Iris pigment epithelial cell (primary cell): ENCODE data around the gene RNF215.
"Not testable (repeated sequence)": the region's sequence is repeated elsewhere in the genome, so short reads cannot be mapped to it uniquely, and the experiment has no call there.

ENCODE experiments used
- DNase-seq: peaks from one replicate; pipeline ENCODE4 v3.0.0-alpha.2; 2011; ENCODE audit warnings: low read depth

RNF215 gene

DNA sequence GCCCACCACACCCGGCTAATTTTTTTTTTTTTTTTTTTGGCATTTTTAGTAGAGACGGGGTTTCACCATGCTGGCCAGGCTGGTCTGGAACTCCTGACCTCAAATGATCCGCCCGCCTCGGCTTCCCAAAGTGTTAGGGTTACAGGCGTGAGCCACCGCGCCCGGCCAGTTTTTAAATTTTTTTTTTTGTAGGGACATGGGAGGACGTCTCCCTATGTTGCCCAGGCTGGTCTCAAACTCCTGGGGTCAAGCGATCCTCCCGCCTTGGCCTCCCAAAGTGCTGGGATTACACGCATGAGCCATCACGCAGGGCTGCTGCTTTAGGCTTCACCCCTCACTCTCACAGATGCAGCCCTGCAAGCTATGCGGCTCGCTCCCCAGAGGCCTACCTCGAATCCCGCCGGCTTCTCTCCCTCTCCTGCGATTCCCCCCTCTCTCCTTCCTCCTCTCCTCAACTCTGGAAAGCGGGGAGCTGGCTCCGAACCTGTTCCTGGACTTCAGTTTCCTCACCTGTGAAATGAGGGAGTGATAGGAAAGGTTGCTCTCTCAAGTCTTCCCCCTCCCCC, 29.5 kb downstream of the RNF215 start:
- no peak for DNase-seq

DNA sequence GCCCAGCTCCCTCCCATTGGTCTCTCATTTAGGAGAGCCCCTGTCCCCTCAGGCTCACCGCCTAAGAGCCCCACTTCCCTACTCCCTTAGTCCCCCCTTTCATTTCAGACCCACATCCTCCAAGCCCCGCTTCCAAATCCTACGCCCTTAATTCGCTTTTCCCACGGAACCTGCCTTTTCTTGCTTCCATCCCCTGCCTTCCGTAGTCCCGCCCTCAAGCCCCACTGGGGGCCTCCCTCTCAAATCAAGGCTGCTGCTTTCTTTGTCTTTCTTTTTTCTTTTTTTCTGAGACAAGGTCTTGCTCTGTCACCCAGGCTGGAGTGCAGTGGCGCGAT, 30.0 kb downstream of the RNF215 start:
- DNase-seq, result no peak

DNA sequence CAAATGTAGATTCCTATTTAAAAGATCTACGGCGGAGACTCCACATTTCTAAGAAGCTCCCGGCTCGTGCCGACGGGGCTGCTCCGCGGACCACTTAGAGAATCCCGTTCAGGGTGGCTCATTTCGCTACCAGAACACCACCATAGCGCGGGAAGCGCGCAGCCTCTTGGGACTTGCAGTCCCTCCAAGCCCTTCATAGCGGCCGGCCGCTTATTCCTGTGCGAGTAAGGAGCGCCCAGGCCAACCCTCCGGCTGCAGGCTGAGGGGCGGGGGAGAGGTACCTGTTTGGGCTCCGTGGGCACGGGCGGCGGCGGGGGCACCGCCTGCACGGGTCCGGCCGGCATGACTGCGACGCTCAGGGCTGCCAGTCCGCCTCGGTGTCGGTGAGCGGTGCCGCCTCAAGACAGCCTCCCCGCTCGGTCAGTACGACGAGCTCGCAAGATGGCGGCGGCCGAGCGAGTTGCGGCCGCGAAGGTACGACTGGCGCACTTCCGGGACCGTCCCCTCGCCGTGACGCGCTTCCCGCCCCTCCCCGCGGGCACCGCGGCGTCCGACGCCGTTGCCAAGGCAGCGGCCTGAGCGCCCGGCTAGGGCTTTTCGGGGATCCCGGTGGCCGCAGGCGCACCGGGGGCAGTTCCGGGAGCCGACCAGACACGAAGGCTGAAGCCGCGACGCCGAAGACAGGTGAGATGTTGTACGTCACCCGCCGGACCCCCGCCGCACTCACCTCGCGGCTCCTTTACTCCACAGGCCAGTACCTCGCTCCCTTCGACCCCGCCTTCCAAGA, 30.6 kb downstream of the RNF215 start, which contains the start of the genes CCDC157 and SF3A1:
Gene CCDC157, plus strand, starts transcription at position 559 of the 787 bp plus-strand sequence. CDS start 8,994 bp downstream, outside the sequence.
Gene SF3A1, minus strand, starts transcription at position 446 of the 787 bp plus-strand sequence. Its CDS starts 102 bp downstream, at position 344.
- DNase-seq, result peak; percentile 97

DNA sequence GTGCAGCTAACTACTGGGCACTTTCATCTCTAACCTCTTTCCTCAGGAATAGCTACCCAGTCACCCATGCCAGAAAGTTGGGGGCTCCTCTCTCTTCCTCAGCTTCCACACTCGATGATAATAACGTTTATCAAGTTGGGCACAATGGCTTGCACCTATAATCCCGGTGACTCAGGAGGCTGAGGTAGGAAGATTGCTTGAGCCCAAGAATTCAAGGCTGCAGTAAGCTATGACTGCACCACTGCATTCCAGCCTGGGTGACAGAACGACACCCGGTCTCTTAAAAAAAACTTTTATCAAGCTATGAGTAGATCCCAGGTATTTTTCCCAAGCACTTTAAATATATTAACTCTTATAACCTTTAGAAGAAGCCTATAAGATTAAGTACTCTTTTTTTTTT, 32.6 kb downstream of the RNF215 start:
- DNase-seq, result no peak

DNA sequence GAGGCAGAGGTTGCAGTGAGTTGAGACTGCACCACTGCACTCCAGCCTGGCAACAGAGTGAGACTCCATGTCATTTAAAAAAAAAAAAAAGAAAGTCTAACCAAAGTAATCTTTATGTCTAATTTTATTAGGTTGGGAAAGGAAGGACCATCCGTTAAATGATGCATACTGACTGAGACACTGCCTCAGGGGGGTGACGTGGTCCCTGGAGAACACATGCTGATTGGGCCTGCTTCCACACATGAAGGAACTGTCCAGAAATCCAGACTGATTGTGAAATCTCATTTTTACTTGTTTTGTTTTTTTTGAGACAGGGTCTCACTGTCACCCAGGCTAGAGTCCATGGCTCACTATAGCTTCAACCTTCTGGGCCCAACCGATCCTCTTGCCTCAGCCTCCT, 36.0 kb downstream of the RNF215 start:
- DNase-seq, result no peak

DNA sequence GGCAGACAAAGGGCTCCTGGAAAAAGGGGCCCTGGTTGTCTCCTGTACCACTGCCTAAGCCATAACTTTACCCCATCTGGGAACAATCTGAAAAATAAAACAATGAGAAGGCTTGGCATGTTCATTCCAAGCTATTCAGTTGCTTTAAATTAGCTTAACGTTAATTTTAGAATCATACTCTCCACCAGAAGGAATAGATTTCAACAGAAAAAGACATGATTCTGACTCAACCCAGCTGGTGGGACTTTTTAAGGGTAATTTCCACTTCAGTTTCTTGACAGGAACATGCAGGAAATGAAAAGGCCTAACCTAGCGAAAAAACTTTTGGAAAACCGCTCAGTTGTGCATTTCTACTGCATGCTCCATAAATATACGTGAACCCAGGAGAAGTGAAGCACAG, 38.4 kb downstream of the RNF215 start:
- DNase-seq, result no peak

DNA sequence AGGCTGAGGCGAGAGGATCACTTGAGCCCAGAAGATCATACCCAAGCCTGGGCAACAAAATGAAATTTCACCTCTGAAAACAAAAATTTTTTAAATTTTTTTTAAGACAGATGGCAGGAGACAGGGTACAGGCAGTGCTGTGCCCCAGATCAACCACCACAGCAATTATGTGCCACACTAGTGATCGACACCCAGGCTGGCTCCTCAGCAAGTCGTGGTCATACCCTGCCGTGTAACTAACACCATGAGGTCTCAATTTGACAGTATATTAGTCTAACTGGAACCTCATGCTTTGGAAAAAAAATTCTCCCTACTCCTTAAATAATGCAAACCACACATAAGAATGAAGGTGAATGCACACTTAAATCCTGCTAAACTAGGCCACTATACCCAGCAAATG, 38.8 kb downstream of the RNF215 start:
- no peak for DNase-seq

DNA sequence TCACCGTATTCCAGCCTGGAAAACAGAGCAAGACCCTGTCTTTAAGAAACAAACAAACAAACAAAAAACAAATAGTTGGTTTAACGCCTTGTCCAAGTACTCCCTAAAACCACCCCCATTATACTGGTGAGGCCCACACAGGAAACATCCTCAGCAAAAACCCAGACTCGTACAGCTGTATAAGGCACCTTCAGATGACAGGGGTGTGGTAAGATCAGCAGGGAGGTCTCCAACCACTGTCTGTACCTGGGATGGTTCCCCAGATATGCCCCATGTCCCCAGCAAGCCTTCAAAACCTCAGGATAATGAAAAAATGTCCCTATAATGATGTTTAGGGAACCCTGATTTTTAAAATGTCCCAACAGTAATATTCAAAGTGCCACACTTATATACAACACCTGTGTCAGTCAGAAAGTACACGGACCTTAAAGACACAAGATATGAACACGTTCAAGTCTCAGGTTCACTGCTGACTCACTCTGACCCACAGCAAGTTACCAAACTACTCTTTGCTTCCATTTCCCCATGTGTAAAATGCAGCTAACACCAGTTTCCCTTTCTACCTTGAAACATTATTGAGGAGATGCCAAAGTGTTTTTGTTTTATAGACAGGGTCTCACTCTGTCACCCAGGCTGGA, 39.8 kb downstream of the RNF215 start:
- DNase-seq, result peak; percentile 30

DNA sequence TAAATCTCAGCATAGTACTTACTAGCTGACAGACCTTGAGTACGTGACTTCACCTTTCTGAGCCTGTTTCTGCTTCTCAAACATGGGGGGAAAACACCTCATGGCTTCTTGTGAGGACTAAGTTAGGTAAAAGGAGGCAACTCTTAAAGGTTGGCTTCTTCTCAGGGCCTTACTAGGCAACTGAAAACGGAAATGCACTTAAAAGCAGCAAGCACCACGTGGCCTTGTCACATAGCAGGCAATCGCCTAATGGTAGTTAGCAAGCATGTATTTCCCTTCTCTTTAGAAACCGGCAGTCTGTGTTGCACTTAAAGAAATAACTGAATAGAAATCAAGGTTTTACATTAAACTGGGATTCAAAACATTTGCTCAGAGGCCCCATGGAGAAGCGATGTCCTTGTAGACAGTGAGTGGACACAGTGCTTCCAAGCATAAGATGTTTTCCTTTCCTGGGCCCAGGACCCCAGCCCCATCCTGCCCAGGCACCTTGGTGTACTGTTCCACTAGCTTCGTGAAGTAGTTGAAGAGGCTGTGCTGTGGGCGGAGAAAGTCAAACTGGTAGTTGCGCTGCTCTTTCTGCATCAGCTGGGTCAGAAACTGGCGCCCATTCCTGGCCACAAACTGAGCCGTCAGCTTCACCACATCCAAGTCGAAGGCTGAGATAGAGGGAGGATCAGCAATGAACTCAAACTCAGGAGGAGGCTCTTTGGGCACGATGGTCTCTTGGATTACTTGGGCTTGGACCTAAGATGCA, 42.6 kb downstream of the RNF215 start:
- no peak for DNase-seq

DNA sequence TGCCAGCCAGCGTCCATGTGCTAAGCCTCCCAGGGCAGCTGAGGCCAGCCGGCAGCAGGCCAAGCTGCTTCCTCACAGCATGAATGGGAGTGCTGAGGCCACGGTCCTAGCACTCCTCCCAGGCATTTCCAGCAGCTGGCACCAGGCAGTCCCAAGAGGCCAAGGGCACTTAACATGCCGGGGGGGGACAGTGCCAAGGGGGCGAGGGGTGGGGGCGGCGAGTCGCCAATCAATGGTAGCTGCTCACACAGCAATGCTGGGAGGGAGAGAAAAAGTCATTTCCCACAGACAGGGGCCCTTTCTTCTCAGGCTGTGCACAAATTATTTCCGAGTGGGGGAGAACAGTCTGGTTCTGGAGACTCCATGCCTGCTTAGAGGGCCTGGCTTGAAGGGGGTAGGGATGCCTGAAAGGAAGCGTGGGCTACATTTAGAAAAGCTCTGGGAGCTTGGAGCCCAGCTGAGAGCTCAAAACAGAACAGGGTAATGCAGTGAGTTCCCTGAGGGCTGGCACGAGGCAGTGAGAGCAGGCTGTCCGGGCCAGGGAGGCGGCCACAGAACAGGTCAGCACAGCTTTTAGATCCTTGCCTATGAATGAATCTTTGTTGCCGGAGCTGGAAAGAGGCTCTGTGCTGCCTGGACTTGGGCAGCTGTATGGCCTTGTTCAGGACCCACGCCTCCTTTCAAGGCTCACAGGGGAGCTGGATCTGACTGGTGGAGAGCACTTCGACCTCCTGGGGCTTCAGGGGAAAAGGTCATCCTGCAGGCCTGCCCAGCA, 46.1 kb downstream of the RNF215 start:
- DNase-seq, result no peak

DNA sequence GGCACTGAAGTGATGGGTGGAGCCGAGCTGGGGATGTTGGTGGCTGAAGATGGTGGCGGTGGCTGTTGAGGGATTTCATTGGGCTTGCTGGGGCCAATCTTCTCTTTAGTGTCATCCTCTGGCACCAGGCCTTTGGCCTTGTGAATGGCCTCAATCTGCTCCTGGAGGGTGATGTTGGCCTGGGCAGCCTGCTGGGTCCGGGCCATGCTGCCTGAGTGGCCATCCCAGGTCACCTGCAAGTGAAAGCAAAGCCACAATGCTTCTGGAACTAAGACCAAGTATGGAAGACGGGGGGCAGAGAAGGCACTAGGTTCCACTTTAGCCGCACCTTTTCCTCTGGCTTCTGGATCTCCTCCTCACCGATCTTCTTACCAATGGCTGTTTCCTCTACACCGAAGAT, 48.4 kb downstream of the RNF215 start:
- no peak for DNase-seq

DNA sequence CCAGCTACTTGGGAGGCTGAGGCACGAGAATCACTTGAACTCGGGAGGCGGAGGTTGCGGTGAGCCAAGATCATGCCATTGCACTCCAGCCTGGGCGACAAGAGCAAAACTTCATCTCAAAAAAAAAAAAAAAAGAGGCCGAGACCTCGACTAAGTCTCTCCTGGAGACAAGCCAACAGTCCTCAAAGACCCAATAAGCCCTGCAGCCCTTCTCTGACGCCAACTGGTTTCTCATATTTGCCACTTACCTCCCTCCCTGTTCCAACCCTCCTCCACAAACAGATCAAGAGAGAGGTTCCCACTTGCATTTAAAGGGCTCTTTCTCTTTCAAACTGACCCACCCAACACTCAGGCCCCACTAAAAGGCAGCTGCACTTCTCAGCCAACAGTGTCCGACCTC, 48.9 kb downstream of the RNF215 start:
- not testable (repeated sequence) for DNase-seq

DNA sequence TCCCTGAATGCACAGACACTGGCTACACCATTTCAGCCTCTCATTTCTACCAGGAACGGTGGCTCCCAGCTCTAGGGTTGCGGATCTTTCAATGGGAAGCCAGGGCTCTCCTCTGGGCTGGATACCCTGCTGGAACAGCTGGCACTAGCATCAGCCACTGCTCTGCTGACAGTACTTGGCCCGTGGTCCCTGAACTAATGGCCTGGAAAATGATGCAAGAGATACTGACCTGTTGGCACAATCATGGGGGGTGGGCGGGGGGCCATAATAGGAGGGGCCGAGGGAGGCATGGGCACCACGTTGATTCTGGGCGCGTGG, 49.8 kb downstream of the RNF215 start:
- DNase-seq, result no peak

DNA sequence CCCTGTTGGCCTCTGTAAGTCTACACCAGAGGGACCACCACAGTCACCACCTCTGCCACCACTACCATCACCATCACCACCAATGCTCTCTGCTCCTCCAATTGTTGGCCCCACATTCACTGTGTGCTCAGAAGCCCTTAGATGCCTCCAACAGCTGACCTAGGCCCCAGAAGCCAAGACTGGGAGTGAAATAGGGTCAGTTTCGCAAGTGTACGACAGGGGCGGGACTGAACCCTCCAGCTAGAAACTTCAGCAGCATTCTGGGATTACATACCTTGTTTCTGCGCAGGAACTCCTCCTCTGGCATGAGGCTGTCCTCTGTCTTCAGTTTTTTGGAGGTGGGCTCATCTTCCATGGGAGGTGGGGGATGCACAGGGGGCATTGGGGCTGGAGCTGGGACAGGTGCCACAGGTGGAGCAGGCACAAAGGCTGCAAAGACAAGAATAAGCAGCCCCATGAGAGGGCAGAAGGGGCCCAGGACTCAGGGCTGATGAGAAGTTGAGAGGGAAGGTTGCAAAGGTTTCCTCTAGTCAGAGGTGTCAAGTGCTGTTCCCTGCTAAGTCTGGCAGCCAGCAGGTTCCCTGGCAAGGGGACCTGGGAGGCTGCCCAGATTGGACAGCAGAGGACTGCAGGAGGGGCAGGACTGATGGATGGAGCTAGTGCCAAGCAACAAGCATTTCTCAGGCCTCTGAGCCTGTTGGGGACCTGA, 50.3 kb downstream of the RNF215 start:
- no peak for DNase-seq

DNA sequence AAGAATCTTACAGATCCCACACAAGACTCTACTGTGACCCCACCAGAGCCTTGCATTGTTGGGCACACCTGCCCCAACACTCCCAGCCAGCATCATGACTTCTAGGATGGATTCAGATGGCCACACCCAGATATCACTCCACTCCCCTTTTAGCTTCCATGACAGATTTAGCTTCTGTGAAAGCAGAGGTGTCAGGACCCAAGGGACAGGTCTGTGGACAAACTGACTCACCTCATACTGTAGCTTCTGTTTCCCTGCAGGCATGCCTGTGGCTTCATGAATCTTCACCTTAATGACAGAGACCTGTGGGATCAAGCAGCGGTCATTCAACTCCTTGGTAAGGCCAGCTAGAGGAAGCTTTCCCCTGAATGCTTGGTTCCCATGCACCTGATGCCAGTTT, 52.0 kb downstream of the RNF215 start:
- no peak for DNase-seq

DNA sequence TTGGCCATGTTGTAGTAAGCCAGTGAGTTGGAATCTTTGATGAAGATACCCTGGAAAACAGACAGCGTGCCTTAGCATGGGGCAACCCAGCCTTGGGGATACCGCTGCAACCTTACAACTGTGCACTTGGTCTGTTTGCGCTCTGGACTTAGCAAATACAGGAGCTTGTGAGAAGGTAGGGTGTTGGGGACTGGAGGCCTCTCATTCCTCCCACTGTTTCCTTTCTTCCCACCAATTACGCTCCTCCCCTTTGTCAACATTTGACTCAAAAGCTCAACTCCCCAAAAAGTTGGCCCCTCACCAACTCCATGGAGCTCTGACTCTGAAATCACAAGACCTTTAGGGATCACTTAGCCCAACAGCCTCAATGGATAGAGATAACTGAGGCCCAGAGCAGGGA, 52.6 kb downstream of the RNF215 start:
- no peak for DNase-seq

DNA sequence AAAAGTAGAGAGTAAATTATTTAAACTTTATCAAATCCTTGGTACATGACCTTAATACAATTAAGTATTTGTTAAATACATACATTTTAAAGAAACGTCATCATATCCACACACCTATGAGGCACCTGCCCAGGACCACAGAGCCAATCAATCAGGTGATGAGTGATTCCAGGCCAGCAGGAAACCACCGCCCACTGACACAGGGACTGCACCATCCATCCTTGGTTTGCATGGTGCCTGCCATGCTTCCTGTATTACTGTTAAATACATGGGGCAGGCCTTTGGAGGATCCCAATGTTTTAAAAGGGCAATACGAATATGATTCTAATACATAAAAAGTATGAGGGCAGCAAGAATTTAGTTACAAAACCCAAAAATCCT, 53.5 kb downstream of the RNF215 start:
- no peak for DNase-seq

DNA sequence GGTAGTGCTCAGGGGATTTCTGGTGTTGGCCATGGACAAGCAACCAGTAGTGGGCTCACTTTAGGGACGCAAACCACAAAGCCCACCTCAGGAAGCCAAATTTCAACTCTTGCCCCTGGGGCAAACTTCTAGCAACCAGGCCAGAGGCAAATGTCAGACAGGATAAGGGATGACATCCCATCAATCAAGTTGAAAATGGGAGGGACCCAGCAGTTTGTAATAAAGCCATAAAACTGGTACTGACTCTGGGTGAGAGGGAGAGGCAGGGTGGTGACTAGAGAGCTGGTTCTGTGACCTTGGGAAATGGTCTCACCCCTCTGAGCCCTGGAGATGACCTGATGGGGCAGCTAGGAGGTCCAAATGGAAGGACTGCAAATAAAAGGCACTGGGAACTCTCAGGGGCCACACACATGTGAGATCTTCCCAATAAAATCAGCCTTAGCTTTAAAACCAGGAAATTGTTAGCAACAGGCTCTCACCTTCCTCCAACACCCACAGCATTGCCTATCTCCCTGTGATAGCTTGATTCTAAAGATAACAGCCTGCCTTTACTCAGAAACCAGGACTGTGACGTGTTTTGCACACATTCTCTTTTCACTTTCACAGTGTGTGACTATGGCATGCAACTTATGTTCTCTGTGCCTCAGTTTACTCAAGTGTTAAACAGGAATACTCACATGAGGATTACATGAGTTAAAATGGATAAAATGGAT, 54.1 kb downstream of the RNF215 start:
- no peak for DNase-seq

DNA sequence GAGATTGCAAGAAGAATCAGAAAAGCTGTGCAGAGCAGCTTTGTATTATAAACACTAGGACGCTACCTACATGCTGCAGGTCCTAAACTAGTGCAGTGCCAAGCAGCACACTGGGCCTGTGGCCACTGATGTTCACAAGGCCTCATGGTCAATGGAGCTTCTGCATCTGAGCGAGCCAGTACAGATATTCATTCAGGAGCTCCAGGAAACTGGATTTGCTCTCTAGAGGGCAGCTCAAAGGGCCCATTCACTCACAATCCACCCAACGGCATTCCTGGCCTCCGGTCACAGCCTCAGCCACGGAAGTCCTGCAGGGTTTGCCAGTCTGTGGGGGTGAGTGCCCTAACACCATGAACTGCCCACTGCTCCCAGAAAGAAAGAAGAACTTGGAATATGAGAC, 54.7 kb downstream of the RNF215 start:
- DNase-seq, result no peak
